Stimulated activated CD4-positive, alpha-beta T cell treated with anti-CD3 and anti-CD28 coated beads, Interleukin-15, amount 100 ng/mL, for 48 hours (primary cell): ENCODE results near the gene GFPT1.

Source experiments
- DNase-seq, 2 donors: peaks; one replicate each; pipeline ENCODE4 v3.0.0-alpha.2; 2020; ENCODE audit warnings: low read depth in 2 of 2

Gene GFPT1

DNA sequence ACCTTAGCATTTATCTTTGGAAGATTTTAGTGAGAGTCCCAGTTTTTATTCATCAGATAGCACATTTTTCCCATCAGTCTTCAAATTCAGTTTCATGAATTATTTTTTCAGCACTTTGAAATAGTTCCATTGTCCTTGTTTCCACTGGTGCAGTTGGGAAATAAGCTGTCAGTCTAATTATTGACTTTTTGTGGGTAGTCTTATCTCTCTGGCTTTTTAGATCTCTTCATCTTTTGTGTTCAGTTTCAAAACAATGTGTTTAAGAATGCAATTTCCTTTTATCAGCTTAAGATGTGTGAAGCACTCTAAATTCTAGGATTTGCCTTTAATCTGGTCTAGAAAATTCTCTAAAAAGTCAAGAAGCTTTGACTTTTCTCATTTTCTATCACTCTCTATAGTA is 70.5 kb downstream of the GFPT1 start:
- no peak for DNase-seq

- no peak for DNase-seq
Measured at GRCh38 chr2:69315160-69315761, 71.8 kb downstream of the GFPT1 start.

GRCh38 chr2:69311024-69311416 is 76.0 kb downstream of the GFPT1 start:
- DNase-seq = no peak

DNA sequence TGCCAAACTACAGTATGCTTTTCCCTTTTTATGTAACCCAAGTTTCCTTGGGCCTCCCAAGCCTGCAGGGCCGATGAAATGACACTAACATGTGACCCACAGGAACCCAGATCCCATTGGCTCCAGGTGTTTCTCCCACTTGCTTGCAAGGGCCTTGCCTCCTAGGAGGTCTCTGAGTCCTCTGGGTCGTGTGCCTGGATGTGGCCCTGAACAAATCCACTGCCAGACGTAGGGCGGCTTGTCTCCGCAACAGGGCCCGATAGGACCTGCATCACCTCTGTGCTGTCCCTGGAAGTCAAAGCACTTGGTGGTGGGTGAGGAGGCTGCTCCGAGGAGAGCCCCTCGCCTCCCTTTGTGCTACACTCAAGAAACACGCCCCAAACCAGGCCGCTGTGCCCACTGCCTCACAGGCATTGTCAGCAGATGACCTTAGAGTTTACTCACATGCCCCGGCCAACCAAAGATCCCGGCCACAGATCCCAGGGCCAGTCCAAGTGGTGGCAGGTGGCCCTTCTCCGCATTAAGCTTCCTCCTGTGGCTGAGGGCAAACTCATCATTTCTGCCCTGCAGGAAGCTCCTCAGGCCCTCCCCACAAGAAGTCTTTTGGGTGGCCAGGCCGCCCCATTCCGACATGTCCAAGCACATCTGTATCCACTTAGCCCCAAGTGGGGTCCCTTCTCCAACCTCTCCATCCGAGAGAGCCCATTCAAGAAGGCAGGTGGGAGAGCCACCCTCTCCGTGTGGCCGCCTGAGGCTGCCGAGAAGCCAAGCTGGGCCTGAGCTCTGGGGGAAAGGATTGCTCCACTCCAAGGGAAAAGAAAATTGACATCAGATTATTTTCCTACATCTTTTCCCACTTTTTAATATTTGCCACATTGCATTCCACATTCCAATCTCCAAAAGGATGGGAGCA is 76.7 kb downstream of the GFPT1 start:
- DNase-seq = no peak

DNA sequence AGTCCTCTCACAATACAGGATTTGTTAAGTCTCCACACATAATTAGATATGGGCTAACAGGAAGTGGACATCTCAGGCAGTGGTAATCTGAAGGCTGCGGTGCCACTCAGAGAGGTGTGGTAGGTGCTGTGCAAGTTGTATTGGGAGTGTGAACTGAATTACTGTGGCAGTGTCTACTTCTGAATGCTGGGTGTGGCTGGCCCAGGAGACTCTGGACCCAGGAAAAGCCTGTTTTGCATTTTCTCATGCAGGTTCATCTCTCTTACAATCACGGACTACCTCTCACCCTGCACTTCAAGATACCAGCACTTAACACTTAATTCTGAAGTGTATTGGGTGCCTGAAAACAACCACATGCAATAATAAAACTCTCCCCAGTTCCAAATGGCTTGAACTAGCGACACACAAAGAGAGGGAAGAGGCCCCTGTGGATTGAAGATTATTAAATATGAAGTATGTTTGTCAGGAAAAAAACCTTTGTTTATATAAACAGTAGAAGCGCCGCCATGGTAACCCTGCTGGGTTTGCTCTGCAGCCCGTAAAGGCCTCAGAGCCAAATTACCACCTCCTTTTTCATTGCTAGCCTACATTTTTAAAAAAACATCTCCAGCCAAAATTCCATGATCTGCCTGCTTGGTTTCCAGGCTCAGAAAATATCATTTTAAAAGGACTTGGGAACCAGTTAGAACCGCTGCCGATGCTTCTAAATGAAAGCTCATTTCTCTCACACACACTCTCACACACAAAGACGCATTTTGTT is 77.5 kb downstream of the GFPT1 start:
- DNase-seq = no peak

GRCh38 chr2:69308338-69308737 is 78.7 kb downstream of the GFPT1 start:
- no peak for DNase-seq

- DNase-seq = peak in 1 of 2 donors; percentile 45
Measured at GRCh38 chr2:69307579-69308064, 79.4 kb downstream of the GFPT1 start.

- DNase-seq = peak; percentile 23 to 59
Measured at GRCh38 chr2:69306822-69307578, 80.0 kb downstream of the GFPT1 start.

DNA sequence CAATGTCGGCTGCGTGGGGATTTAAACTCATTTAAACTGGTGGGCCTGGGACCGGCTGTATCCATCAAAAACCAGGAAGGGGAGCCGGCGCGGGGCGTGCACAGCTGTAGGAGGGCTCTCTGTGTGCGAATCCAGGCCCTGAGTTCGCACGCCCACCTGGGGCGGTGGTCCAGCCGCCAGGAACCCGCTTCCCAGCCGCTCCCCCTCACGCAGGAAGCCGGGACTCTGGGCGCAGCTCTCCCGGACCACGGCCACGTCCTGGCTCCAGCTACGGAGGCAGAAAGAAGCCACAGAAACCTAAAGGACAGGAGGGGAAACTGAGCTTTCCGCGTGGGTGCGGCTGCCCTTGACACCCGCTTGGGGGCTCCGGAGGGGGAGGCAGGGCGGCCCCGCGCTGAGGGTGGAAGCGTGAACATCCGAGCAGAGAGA is 80.6 kb downstream of the GFPT1 start:
- no peak for DNase-seq

DNA sequence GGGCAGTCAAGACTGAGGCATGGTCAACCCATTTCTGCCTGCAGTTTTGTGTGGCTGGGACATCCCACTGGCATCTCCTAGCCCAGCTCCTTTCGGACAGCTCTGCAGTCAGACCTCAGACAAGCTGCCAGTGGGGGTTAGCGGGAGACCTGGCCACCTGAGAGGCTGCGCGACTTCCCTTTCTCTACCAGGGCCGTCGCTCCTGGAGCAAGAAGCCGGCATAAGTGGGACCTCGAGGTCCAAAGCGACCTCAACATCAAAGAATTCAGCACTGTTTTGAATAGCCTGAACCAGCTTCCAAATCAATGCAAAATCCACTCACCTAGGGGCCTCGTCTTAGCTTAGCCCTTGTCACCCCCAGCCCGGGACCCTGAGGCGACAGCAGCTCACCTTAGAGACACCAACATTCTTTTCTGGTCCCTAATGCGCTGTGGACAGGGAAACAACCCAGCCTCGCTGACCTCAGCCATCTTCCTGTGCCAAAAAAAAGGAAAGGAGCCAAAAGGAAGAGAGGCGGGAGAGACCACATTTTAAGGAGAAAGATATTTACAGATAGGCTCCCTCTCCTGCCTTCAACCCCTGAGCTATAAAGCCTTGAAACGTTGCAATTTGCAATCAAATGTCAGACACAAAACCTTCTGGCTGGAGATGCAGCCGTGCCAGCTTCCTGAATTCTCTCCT is 81.2 kb downstream of the GFPT1 start:
- no peak for DNase-seq

GRCh38 chr2:69305166-69305565 is 81.9 kb downstream of the GFPT1 start:
- DNase-seq = no peak

DNA sequence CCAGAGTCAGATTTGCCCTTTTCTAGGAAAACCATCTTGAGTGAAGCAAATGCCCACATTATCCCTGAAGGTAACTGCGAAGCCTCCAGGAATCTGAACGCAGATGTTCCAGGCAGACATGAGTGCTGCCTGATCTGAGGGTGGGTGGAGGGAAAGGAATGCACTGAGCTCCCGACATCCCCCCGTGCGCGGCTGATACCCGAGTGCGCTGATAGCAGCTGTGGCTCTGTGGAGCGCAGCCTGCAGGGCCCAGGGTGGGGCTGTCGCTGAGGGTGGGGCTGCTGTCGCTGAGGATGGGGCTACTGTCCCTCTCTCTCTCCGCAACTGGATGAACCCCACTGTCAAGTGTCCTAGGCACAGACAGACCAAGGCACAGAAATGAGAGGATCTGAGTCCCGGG is 82.4 kb downstream of the GFPT1 start:
- no peak for DNase-seq

DNA sequence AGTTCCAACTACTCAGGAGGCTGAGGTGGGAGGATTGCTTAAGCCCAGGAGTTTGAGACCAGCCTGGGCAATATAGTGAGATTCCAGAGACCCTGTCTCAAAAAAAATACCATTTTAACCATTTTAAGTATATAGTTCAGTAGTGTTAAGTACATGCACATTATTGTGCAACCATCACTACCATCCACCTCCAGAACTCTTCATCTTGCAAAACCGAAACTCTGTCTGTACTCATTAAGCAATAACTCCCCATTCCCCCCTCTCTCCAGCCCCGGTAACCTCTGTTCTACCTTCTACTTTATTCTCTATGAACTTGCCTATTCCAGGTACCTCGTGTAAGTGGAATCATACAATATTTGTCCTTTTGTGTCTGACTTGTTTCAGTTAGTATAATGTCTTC is 86.4 kb downstream of the GFPT1 start:
- DNase-seq = no peak

- no peak for DNase-seq
Measured at GRCh38 chr2:69299772-69300516, 87.1 kb downstream of the GFPT1 start.

- DNase-seq = no peak
Measured at GRCh38 chr2:69298862-69299261, 88.2 kb downstream of the GFPT1 start.

DNA sequence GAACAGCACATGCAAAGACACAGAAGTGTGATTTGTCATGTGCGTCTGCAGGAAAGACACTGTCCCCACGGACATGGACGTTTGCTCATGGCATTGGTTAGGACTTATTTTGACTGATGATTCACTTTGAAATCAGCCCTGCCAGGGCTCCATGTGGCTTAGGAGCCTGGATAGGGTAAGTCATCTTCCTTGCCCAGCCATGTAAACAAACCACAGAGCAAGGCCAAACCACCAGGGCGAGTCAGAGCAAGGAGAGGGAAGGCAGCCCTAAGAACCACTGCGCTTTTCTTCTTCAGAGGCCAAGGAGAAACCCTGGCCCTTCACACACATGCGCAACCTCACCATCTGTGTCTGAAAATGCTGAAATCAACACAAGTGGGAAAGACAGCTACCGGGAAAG is 88.8 kb downstream of the GFPT1 start:
- no peak for DNase-seq

DNA sequence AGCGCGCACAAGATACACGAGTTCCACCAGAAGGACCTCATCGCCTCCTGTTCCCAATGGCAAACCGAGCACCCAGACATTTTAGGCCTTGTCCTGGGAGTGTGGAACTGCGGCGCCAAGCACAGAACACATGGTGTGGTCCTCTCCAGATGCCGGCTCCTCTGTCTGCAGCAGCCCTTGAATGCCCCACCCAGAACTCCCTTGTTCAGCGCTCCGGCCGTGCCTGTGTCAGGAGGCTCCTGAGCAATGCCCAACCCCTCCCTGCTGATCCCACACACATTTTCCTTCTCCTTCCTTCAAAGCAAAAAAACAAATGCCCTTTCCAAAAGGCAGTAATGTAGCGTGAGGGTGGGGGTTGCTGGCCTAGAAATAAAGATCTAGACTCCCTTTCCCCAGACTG is 89.8 kb downstream of the GFPT1 start:
- DNase-seq = no peak

GRCh38 chr2:69296421-69296820 is 90.6 kb downstream of the GFPT1 start:
- no peak for DNase-seq

GRCh38 chr2:69292256-69292655 is 94.8 kb downstream of the GFPT1 start:
- DNase-seq = no peak

DNA sequence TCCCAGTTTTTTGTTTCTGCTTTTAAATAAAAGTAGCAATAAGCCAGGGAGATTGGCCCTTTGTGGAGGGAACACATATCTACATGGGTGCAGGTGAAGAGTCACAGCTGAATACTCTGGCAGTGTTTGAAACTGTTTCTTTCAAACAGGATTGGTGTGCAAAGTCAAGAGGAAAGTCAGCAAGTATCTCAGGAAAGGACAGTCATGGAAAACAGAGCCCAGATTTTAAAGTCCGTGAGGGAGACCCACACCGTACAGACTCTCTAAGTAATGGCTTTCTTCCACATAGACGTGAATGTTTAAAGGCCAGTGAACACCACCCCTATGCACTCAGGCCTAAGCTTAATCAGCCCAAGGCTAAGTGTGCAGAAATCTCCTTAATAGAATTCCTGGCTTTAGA is 95.3 kb downstream of the GFPT1 start:
- no peak for DNase-seq
